H1 (cell line): ENCODE data around the gene NAV2. TPM values are rescaled to one million over a fixed set of nuclear protein-coding genes. Genes with fewer than 3 reads are reported as not detected.

Experiments used
- CTCF ChIA-PET: fragments of 300-600 bp; sonication (Branson Sonifier 250); formaldehyde crosslinking; loops from one replicate; lab custom pipeline; 2021; ENCODE audit not compliant: partially characterized antibody; lab: Charles Lee
- POLR2A ChIA-PET: fragments of 300-600 bp; sonication (Branson Sonifier 250); formaldehyde crosslinking; loops from one replicate; lab custom pipeline; 2021; ENCODE audit warnings: inconsistent platforms; ENCODE audit not compliant: partially characterized antibody; lab: Charles Lee
- DNase-seq, 2 experiments: peaks; one replicate each; pipeline versions ENCODE4 v3.0.0 to v3.0.0-alpha.2; 2010 to 2022; ENCODE audit warnings: low spot score in 2 of 2, low read depth in 1 of 2, mixed read lengths in 1 of 2
- FAIRE-seq: peaks from 2 replicates; lab custom pipeline; 2011; peaks lifted over from hg19 to GRCh38; lab: Jason Lieb, UNC
- H2AFZ ChIP-seq: 2 replicates; pipeline ENCODE4 v1.8.1; 2012; ENCODE audit warnings: low read length, inconsistent platforms
- H2AK5ac ChIP-seq: 2 replicates; pipeline ENCODE4 v1.6.1; 2013; ENCODE audit warnings: low read depth, low read length
- H2BK120ac ChIP-seq: replicated peaks from 2 replicates; pipeline ENCODE3; 2013; ENCODE audit warnings: low read depth, low read length, inconsistent platforms
- H2BK12ac ChIP-seq: 2 replicates; pipeline ENCODE4 v1.6.1; 2013; ENCODE audit warnings: low read depth, low read length
- H2BK15ac ChIP-seq: 2 replicates; pipeline ENCODE4 v1.6.1; 2013; ENCODE audit warnings: low read length
- H2BK20ac ChIP-seq: 2 replicates; pipeline ENCODE4 v1.6.1; 2013; ENCODE audit warnings: low read length
- H2BK5ac ChIP-seq: 2 replicates; pipeline ENCODE4 v1.6.1; 2013; ENCODE audit warnings: low read depth, low read length
- H3K14ac ChIP-seq: 2 replicates; pipeline ENCODE4 v1.6.1; 2013; ENCODE audit warnings: inconsistent platforms; ENCODE audit not compliant: insufficient read length
- H3K18ac ChIP-seq: 2 replicates; pipeline ENCODE4 v1.6.1; 2013; ENCODE audit warnings: low read length; ENCODE audit errors: extremely low read depth
- H3K23ac ChIP-seq: 2 replicates; pipeline ENCODE4 v1.6.1; 2013; ENCODE audit warnings: inconsistent platforms; ENCODE audit not compliant: insufficient read length
- H3K23me2 ChIP-seq: 2 replicates; pipeline ENCODE4 v1.6.1; 2013; ENCODE audit warnings: low read depth, low read length
- H3K27ac ChIP-seq: 2 replicates; pipeline ENCODE4 v1.6.1; 2011; ENCODE audit warnings: low read depth, low read length, inconsistent platforms
- H3K27me3 ChIP-seq, 4 experiments: replicated peaks in 1 of 4; 1 replicate in 1 of 4; 2 replicates in 3 of 4; pipeline versions ENCODE4 v1.6.1 to v1.8.1; 2011 to 2013; ENCODE audit warnings: low read length in 3 of 4, mild to moderate bottlenecking in 3 of 4, inconsistent platforms in 2 of 4, mixed read lengths in 2 of 4, moderate library complexity in 1 of 4; ENCODE audit not compliant: control insufficient read depth in 3 of 4, insufficient read depth in 3 of 4; ENCODE audit errors: extremely low read depth in 1 of 4
- H3K36me3 ChIP-seq, 4 experiments: 2 replicates each; pipeline versions ENCODE4 v1.6.1 to v1.8.1; 2011 to 2013; ENCODE audit warnings: mild to moderate bottlenecking in 4 of 4, low read length in 3 of 4, moderate library complexity in 2 of 4, control low read depth in 1 of 4, inconsistent platforms in 1 of 4; ENCODE audit not compliant: insufficient read depth in 4 of 4, control insufficient read depth in 2 of 4
- H3K4ac ChIP-seq: replicated peaks from 2 replicates; pipeline ENCODE3; 2013; ENCODE audit warnings: low read length, low read depth, mixed read lengths, inconsistent platforms; ENCODE audit not compliant: insufficient read length
- H3K4me1 ChIP-seq, 4 experiments: replicated peaks in 1 of 4; 1 replicate in 1 of 4; 2 replicates in 3 of 4; pipeline versions ENCODE4 v1.6.1 to v1.8.1; 2011 to 2013; ENCODE audit warnings: low read length in 3 of 4, inconsistent platforms in 2 of 4, mixed read lengths in 1 of 4; ENCODE audit not compliant: insufficient read depth in 4 of 4, control insufficient read depth in 3 of 4
- H3K4me2 ChIP-seq, 2 experiments: 2 replicates each; pipeline versions ENCODE4 v1.6.1 to v1.8.1; 2011 to 2013; ENCODE audit warnings: low read depth in 2 of 2, low read length in 2 of 2, control low read depth in 1 of 2, inconsistent platforms in 1 of 2, mild to moderate bottlenecking in 1 of 2; ENCODE audit not compliant: insufficient read depth in 1 of 2
- H3K4me3 ChIP-seq, 4 experiments: fragments of 200-600, 300-600 bp in 1 of 4; sonication (generic), shearing (Covaris generic), sonication (Bioruptor Twin) in 1 of 4; 2 replicates each; pipeline versions ENCODE4 v1.5.1 to v1.8.1; 2011 to 2016; ENCODE audit warnings: low read length in 4 of 4, low read depth in 3 of 4, control low read depth in 2 of 4, inconsistent platforms in 2 of 4, mild to moderate bottlenecking in 2 of 4, mixed read lengths in 1 of 4, moderate library complexity in 1 of 4; ENCODE audit not compliant: insufficient read depth in 2 of 4; ENCODE audit errors: extremely low read depth in 1 of 4
- H3K56ac ChIP-seq: replicated peaks from 2 replicates; pipeline ENCODE3; 2013; ENCODE audit warnings: low read depth, mild to moderate bottlenecking, mixed read lengths, low read length, inconsistent platforms; ENCODE audit not compliant: insufficient read length
- H3K79me1 ChIP-seq: 2 replicates; pipeline ENCODE4 v1.6.1; 2013; ENCODE audit warnings: low read depth, low read length, control low read depth
- H3K79me2 ChIP-seq, 2 experiments: 2 replicates each; pipeline versions ENCODE4 v1.6.1 to v1.8.1; 2012 to 2013; ENCODE audit warnings: low read length in 2 of 2, mild to moderate bottlenecking in 2 of 2, inconsistent platforms in 1 of 2; ENCODE audit not compliant: insufficient read depth in 2 of 2, control insufficient read depth in 1 of 2
- H3K9ac ChIP-seq, 4 experiments: replicated peaks in 1 of 4; 1 replicate in 1 of 4; 2 replicates in 3 of 4; pipeline versions ENCODE4 v1.6.1 to v1.8.1; 2011 to 2013; ENCODE audit warnings: low read depth in 3 of 4, low read length in 3 of 4, control low read depth in 2 of 4, mild to moderate bottlenecking in 2 of 4, moderate library complexity in 2 of 4, inconsistent platforms in 1 of 4; ENCODE audit errors: extremely low read depth in 1 of 4
- H3K9me3 ChIP-seq, 2 experiments: 2 replicates each; pipeline versions ENCODE4 v1.6.1 to v1.8.1; 2012 to 2013; ENCODE audit warnings: mild to moderate bottlenecking in 2 of 2, moderate library complexity in 2 of 2, control low read depth in 1 of 2, inconsistent platforms in 1 of 2, low read depth in 1 of 2, low read length in 1 of 2, mixed read lengths in 1 of 2; ENCODE audit not compliant: insufficient read depth in 2 of 2
- H4K20me1 ChIP-seq, 2 experiments: replicated peaks in 1 of 2; 2 replicates each; pipeline versions ENCODE3 to v1.8.1; 2011 to 2013; ENCODE audit warnings: inconsistent platforms in 2 of 2, low read length in 2 of 2, mild to moderate bottlenecking in 1 of 2; ENCODE audit not compliant: insufficient read depth in 2 of 2, control insufficient read depth in 1 of 2
- H4K5ac ChIP-seq: 2 replicates; pipeline ENCODE4 v1.6.1; 2013; ENCODE audit warnings: low read length, low read depth, mixed read lengths, inconsistent platforms; ENCODE audit not compliant: insufficient read length
- H4K8ac ChIP-seq: 2 replicates; pipeline ENCODE4 v1.8.0; 2013; ENCODE audit warnings: mild to moderate bottlenecking, moderate library complexity, low read length, inconsistent platforms; ENCODE audit not compliant: insufficient read depth; ENCODE audit errors: extremely low read depth
- H4K91ac ChIP-seq: replicated peaks from 2 replicates; pipeline ENCODE3; 2013; ENCODE audit warnings: low read length, mixed read lengths, inconsistent platforms; ENCODE audit not compliant: insufficient read length
- ATF3 ChIP-seq: IDR thresholded peaks from 2 replicates; pipeline ENCODE4 v1.6.1; 2011; ENCODE audit warnings: low read depth, mild to moderate bottlenecking, low read length; ENCODE audit not compliant: insufficient read depth
- BRCA1 ChIP-seq: IDR thresholded peaks from 2 replicates; pipeline ENCODE4 v1.6.1; 2012; ENCODE audit warnings: low read depth, low read length, improper control_type of control experiment
- HDAC6 ChIP-seq: IDR thresholded peaks from one replicate; pipeline ENCODE4 v1.7.1; 2012; ENCODE audit warnings: low read depth, mild to moderate bottlenecking, inconsistent platforms, low read length, moderate library complexity
- KDM5A ChIP-seq: fragments of 200-600 bp; IDR thresholded peaks from 2 replicates; pipeline ENCODE4 v1.7.1; 2012; ENCODE audit warnings: mild to moderate bottlenecking, low read length, inconsistent platforms, mixed read lengths
- WGBS, 2 experiments: shearing (Covaris generic) in 1 of 2; methylation state at CpG; one replicate each; pipeline versions ENCODE4 v1.1.6 to v1.1.7; 2013 to 2015; ENCODE audit warnings: low lambda C conversion rate in 2 of 2, mixed read lengths in 2 of 2, inconsistent platforms in 1 of 2, low coverage in 1 of 2, missing lambda C conversion rate in 1 of 2; ENCODE audit not compliant: insufficient replicate concordance in 2 of 2, insufficient coverage in 1 of 2, insufficient read length in 1 of 2; ENCODE audit errors: extremely low coverage in 1 of 2, missing lambda C conversion rate in 1 of 2; 5-methylcytosine and 5-hydroxymethylcytosine counted together
- polyA plus RNA-seq, 7 experiments: library from polyadenylated mRNA; depleted of rRNA in 3 of 7; stranded (reverse) in 5 of 7; unstranded in 2 of 7; fragments of >200 nt in 5 of 7; fragments of 200-250 nt in 2 of 7; gene quantifications; 1 replicate in 5 of 7; 2 replicates in 1 of 7; 4 replicates in 1 of 7; pipeline versions ENCODE4 v1.2.1 to v1.2.3, GENCODE V29; 2011 to 2013; ENCODE audit warnings: missing spikeins in 2 of 7, mixed read lengths in 2 of 7
- total RNA-seq: library from RNA; stranded (reverse); fragmentation: NEBNext Ultra II Directional; extraction: Animal tissue kit (Norgen Biotek cat#: 25700); gene quantifications from 2 replicates; pipeline ENCODE4 v1.2.1, GENCODE V29; 2021

NAV2 gene
- total and polyA plus RNA-seq, 2 of the 8 experiments (the other 6 are each of a cell fraction or from before 2014, with no cell fraction given) = 35.6 to 73.6 TPM

GRCh38 chr11:20095189-20095588, 382.6 kb downstream of the NAV2 start:
- Histone ChIP-seq H2AK5ac (no peak overlapping the region), H3K79me1 (no peaks in the 10 kb centered on the region; the same call in 1 of the 2 replicates), H2BK12ac (no peak overlapping the region), H3K23ac (no peak overlapping the region), H2BK5ac (no peak overlapping the region), H3K4me3 (no peak overlapping the region), H2BK20ac (no peak overlapping the region), H3K9ac (no peak overlapping the region), H3K4me2 (no peak overlapping the region), H3K27ac (no peak overlapping the region), H3K4me1 (no peaks in the 10 kb centered on the region), H2BK15ac (no peak overlapping the region), H4K5ac (no peak overlapping the region), H3K36me3 (peaks cover 41 to 90% (median 75%) of the 10 kb centered on the region in 4 experiments), H2AFZ (no peak overlapping the region), H4K20me1 (peaks cover 0 to 2% of the 10 kb centered on the region in 2 experiments), H3K56ac (no peak overlapping the region), H3K79me2 (no peaks in the 10 kb centered on the region), H2BK120ac (no peak overlapping the region), H3K23me2 (no peaks in the 10 kb centered on the region), H4K91ac (no peak overlapping the region), H4K8ac (no peak overlapping the region), H3K4ac (no peak overlapping the region), H3K9me3 (no peaks in the 10 kb centered on the region), H3K18ac (no peak overlapping the region), H3K27me3 (no peaks in the 10 kb centered on the region; a peak in 1 of 7 replicates), H3K14ac (no peak overlapping the region)
- WGBS, 2 experiments = 93% methylated on average over 4 of the region's 4 CpGs; no CpG with 5 or more reads in 1 of the 2 experiments
- TF ChIP-seq HDAC6 (no peak), BRCA1 (no peak), KDM5A (no peak), ATF3 (no peak)
- FAIRE-seq (no peak), DNase-seq (no peak)
- CTCF ChIA-PET = interaction anchor here (1.1 kb wide), 1 partner anchor 140 kb away, joined by 3 read pairs; no protein-coding TSS in a partner anchor
- POLR2A ChIA-PET = no interaction called here
